CD4-positive, CD25-positive, alpha-beta regulatory T cell (primary cell): ENCODE data around the gene TSPAN18. TPM values are rescaled to one million over a fixed set of nuclear protein-coding genes. Genes with fewer than 3 reads are reported as not detected.

Experiments used
- ATAC-seq, 2 donors: fragments of 150-1000 bp; cut with Tn5 transposase; one replicate each; pipeline ENCODE4 v1.10.0; 2021; ENCODE audit warnings: low read depth in 2 of 2, moderate number of reproducible peaks in 2 of 2, moderate library complexity in 1 of 2
- DNase-seq, 3 donors: peaks; one replicate each; pipeline versions ENCODE4 v3.0.0 to v3.0.0-alpha.2; 2012 to 2022; ENCODE audit warnings: mixed read lengths in 1 of 3
- H3K27ac ChIP-seq: one replicate; pipeline ENCODE4 v1.7.0; 2013; ENCODE audit warnings: mild to moderate bottlenecking, low read length; ENCODE audit not compliant: insufficient read depth, poor library complexity, severe bottlenecking
- H3K27me3 ChIP-seq: one replicate; pipeline ENCODE4 v1.7.0; 2013; ENCODE audit warnings: low read length; ENCODE audit not compliant: control insufficient read depth, insufficient read depth
- H3K36me3 ChIP-seq: one replicate; pipeline ENCODE4 v1.7.0; 2013; ENCODE audit warnings: mild to moderate bottlenecking, low read length, moderate library complexity; ENCODE audit not compliant: control insufficient read depth, insufficient read depth
- H3K4me1 ChIP-seq: 2 replicates; pipeline ENCODE4 v1.7.0; 2013; ENCODE audit warnings: mild to moderate bottlenecking, low read length; ENCODE audit not compliant: insufficient read depth, control insufficient read depth, poor library complexity, severe bottlenecking
- H3K4me3 ChIP-seq: one replicate; pipeline ENCODE4 v1.7.0; 2013; ENCODE audit warnings: low read depth, mild to moderate bottlenecking, low read length, moderate library complexity
- H3K9me3 ChIP-seq, 2 experiments: 1 replicate in 1 of 2; 2 replicates in 1 of 2; pipeline ENCODE4 v1.7.0; 2013; ENCODE audit warnings: low read length in 2 of 2, mild to moderate bottlenecking in 1 of 2, moderate library complexity in 1 of 2; ENCODE audit not compliant: control insufficient read depth in 2 of 2
- H3K27ac Mint-ChIP-seq, 3 donors: one replicate each; pipeline ENCODE4 v1.8.0; 2020 to 2022; ENCODE audit warnings: mild to moderate bottlenecking in 3 of 3, mixed read lengths in 3 of 3, moderate library complexity in 2 of 3
- H3K27me3 Mint-ChIP-seq: one replicate; pipeline ENCODE4 v1.8.0; 2022; ENCODE audit warnings: mild to moderate bottlenecking, mixed read lengths
- H3K36me3 Mint-ChIP-seq: one replicate; pipeline ENCODE4 v1.8.0; 2020; ENCODE audit warnings: mixed read lengths
- H3K4me1 Mint-ChIP-seq, 4 donors: one replicate each; pipeline ENCODE4 v1.8.0; 2020 to 2022; ENCODE audit warnings: mixed read lengths in 4 of 4, mild to moderate bottlenecking in 1 of 4
- H3K4me3 Mint-ChIP-seq, 4 donors: one replicate each; pipeline ENCODE4 v1.8.0; 2020 to 2022; ENCODE audit warnings: mild to moderate bottlenecking in 4 of 4, mixed read lengths in 4 of 4, moderate library complexity in 3 of 4
- H3K9me3 Mint-ChIP-seq, 7 donors: one replicate each; pipeline ENCODE4 v1.8.0; 2020 to 2022; ENCODE audit warnings: mixed read lengths in 7 of 7, mild to moderate bottlenecking in 3 of 7, moderate library complexity in 2 of 7
- polyA plus RNA-seq, 4 donors: library from polyadenylated mRNA; unstranded; fragments of 300-500 nt; fragmentation: Illumina TruSeq; gene quantifications; one replicate each; pipeline ENCODE4 v1.2.3, GENCODE V29; 2021
- total RNA-seq: library from RNA; stranded (reverse); gene quantifications from one replicate; pipeline ENCODE4 v1.2.3, GENCODE V29; 2022

TSPAN18 gene
- total and polyA plus RNA-seq, 5 donors from 2014 or later = 3.2 to 36.9 (median 4.9) TPM

DNA sequence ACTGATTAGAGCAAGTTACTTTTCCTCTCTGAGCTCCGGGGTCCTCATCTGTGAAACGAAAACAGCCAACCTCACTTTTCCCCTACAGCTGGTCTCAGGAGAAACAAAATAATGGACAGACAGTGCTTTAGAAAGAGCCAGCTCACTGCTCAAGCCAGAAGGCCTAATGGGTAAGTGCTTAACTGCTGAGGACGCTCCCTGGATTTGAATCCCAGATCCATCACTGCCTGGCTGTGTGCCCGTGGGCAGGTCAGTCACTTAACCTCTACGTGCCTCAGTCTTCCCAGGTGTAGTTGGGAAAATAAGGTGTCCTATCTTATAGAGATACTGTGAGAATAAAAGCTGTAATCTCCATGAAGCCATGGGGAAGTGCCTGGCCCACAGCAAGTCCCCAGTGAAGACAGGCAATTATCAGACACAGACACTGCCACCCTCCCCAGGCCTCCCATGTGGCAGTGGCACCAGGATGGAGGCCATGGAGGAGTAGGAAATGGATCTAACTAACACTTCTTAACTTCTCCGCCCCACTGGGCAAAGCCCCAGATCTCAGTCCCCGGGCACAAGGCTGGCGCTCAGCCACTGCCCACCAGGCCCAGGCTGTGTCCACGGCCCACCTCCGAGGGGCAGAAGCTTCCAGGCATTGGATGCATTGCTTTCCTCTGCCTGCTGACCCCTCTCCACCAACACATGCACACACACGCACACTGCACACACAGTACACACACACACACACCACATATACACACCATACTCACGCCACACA is 214.7 kb downstream of the TSPAN18 start:
- no peak overlapping the region for H3K27ac ChIP-seq
- Mint-ChIP-seq H3K4me3 (no peak overlapping the region), H3K4me1 (peaks cover 0 to 16% (median 4%) of the 10 kb centered on the region in 4 donors), H3K27ac (peak overlapping the region in 1 of 3 donors; percentile 41), H3K27me3 (no peaks in the 10 kb centered on the region), H3K9me3 (no peaks in the 10 kb centered on the region), H3K36me3 (no peaks in the 10 kb centered on the region)
- no peak for ATAC-seq
- no peaks in the 10 kb centered on the region for H3K27me3 ChIP-seq
- no peak for DNase-seq
- no peaks in the 10 kb centered on the region for H3K36me3 ChIP-seq
- peaks cover 7% of the 10 kb centered on the region for H3K4me1 ChIP-seq
- H3K9me3 ChIP-seq = no peaks in the 10 kb centered on the region
- no peak overlapping the region for H3K4me3 ChIP-seq

- Histone ChIP-seq H3K36me3 (no peaks in the 10 kb centered on the region), H3K4me1 (peaks cover 5% of the 10 kb centered on the region), H3K27me3 (no peaks in the 10 kb centered on the region), H3K27ac (no peak overlapping the region), H3K4me3 (no peak overlapping the region), H3K9me3 (no peaks in the 10 kb centered on the region)
- H3K4me1 Mint-ChIP-seq = peaks cover 0 to 16% (median 4%) of the 10 kb centered on the region in 4 donors
- no peaks in the 10 kb centered on the region for H3K9me3 Mint-ChIP-seq
- no peaks in the 10 kb centered on the region for H3K27me3 Mint-ChIP-seq
- ATAC-seq (no peak), DNase-seq (no peak)
- no peaks in the 10 kb centered on the region for H3K36me3 Mint-ChIP-seq
- H3K27ac Mint-ChIP-seq = peak overlapping the region in 2 of 3 donors; percentile 29 to 79
- H3K4me3 Mint-ChIP-seq = peak overlapping the region in 2 of 4 donors; percentile 3 to 15
Measured at GRCh38 chr11:44942029-44942955, 215.5 kb downstream of the TSPAN18 start.

DNA sequence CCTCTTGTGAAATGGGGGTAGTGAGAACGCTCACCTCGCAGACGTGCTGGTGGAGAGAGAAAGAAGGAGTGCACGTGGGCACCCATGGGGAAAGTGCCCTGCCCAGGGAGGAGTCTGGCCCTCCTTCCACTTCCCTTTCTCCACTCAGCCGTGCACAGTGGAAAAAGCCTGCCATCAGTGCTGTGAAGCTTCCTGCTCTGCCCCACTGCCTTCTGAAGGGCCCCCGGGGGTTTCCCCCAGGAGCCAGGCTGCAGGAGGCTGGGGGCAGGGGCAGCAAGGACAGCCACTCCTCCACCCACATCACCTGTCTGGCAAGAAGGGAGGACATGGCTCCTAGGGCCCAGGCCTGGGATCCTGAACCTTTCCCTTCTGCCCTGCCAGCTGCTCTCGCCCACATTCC is 216.4 kb downstream of the TSPAN18 start:
- Histone ChIP-seq H3K4me1 (peaks cover 5% of the 10 kb centered on the region), H3K36me3 (no peaks in the 10 kb centered on the region), H3K9me3 (no peaks in the 10 kb centered on the region), H3K27me3 (no peaks in the 10 kb centered on the region), H3K4me3 (no peak overlapping the region), H3K27ac (no peak overlapping the region)
- Mint-ChIP-seq H3K27ac (peak overlapping the region; percentile 21 to 79 (median 29)), H3K36me3 (no peaks in the 10 kb centered on the region), H3K9me3 (no peaks in the 10 kb centered on the region), H3K27me3 (no peaks in the 10 kb centered on the region), H3K4me3 (no peak overlapping the region), H3K4me1 (peaks cover 0 to 16% (median 4%) of the 10 kb centered on the region in 4 donors)
- DNase-seq (no peak), ATAC-seq (peak in 1 of 2 donors; percentile 56)

DNA sequence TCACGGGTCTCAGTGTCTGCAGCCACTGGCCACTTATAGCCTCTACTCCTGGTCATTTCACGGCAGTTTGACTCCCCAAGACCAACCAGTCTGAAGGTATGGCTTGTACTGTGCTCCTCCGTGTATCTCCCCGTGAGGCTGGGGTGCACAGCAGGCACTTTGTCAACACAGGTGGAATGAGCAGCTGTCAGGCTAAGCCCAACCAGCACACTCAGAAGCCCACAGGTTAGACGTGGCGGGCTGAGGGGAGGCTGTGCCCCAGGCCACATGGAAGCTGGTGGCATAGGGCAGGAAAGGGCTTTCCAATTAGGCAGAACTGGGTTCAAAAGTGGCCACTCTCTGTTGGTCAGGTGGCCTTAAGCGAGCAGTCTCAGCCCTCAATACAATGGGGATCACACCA is 216.9 kb downstream of the TSPAN18 start:
- DNase-seq (no peak), ATAC-seq (no peak)
- H3K27me3 Mint-ChIP-seq = no peaks in the 10 kb centered on the region
- H3K4me3 Mint-ChIP-seq = no peak overlapping the region
- Histone ChIP-seq H3K9me3 (no peaks in the 10 kb centered on the region), H3K4me3 (no peak overlapping the region), H3K27me3 (no peaks in the 10 kb centered on the region), H3K4me1 (peaks cover 5% of the 10 kb centered on the region), H3K36me3 (no peaks in the 10 kb centered on the region), H3K27ac (no peak overlapping the region)
- no peaks in the 10 kb centered on the region for H3K36me3 Mint-ChIP-seq
- no peaks in the 10 kb centered on the region for H3K9me3 Mint-ChIP-seq
- H3K4me1 Mint-ChIP-seq = peaks cover 0 to 16% (median 7%) of the 10 kb centered on the region in 4 donors
- no peak overlapping the region for H3K27ac Mint-ChIP-seq

DNA sequence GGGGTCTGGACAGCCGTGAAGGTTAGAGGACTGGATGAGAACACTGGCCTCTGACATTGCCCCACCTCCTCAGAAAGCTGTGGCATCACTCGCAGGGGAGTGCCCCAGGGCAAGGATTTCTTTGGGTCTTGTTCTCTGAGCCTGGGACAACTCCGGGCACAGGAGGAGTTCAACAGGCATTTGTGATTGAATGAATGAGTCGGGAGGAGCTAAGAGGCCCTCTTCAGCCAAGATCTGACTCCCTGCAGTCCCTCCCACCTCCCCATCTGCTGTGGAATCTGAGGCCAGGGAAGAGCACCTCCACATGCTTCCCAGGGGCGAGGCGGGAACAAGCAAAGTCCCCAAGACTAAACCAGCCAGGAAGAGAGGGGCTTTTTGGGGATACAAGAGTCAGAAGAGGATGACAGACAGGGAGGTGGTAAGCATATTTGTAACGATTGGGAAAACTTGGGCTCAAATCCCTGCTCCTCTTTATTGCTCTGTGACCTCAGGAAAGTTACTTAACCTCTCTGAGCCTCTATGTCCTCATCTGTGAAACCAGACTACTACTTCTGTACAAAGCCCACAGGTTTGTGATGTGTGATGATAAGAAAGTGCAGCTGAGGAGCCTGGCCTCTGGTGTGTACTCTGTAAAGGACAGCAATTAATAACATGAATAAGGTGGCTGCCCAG is 217.6 kb downstream of the TSPAN18 start:
- no peaks in the 10 kb centered on the region for H3K27me3 ChIP-seq
- Mint-ChIP-seq H3K27me3 (no peaks in the 10 kb centered on the region), H3K4me1 (peaks cover 0 to 22% (median 10%) of the 10 kb centered on the region in 4 donors), H3K27ac (peak overlapping the region in 1 of 3 donors; percentile 77), H3K4me3 (no peak overlapping the region), H3K36me3 (no peaks in the 10 kb centered on the region), H3K9me3 (no peaks in the 10 kb centered on the region)
- H3K4me1 ChIP-seq = peaks cover 8% of the 10 kb centered on the region
- no peak overlapping the region for H3K27ac ChIP-seq
- no peak overlapping the region for H3K4me3 ChIP-seq
- DNase-seq = no peak
- no peaks in the 10 kb centered on the region for H3K36me3 ChIP-seq
- no peaks in the 10 kb centered on the region for H3K9me3 ChIP-seq
- ATAC-seq = no peak

GRCh38 chr11:44944853-44945235 is 218.1 kb downstream of the TSPAN18 start:
- Histone ChIP-seq H3K36me3 (no peaks in the 10 kb centered on the region), H3K4me1 (peaks cover 14% of the 10 kb centered on the region), H3K4me3 (no peak overlapping the region), H3K27ac (no peak overlapping the region), H3K27me3 (no peaks in the 10 kb centered on the region), H3K9me3 (no peaks in the 10 kb centered on the region)
- Mint-ChIP-seq H3K27ac (no peak overlapping the region), H3K27me3 (no peaks in the 10 kb centered on the region), H3K4me1 (peaks cover 0 to 22% (median 10%) of the 10 kb centered on the region in 4 donors), H3K9me3 (no peaks in the 10 kb centered on the region), H3K4me3 (peak overlapping the region in 1 of 4 donors; percentile 19), H3K36me3 (no peaks in the 10 kb centered on the region)
- no peak for DNase-seq
- no peak for ATAC-seq

- no peaks in the 10 kb centered on the region for H3K27me3 Mint-ChIP-seq
- Histone ChIP-seq H3K27me3 (no peaks in the 10 kb centered on the region), H3K4me1 (peaks cover 21% of the 10 kb centered on the region), H3K36me3 (no peaks in the 10 kb centered on the region), H3K27ac (no peak overlapping the region), H3K9me3 (no peaks in the 10 kb centered on the region), H3K4me3 (no peak overlapping the region)
- H3K4me3 Mint-ChIP-seq = peak overlapping the region in 2 of 4 donors; percentile 56 to 62
- DNase-seq = no peak
- H3K9me3 Mint-ChIP-seq = no peaks in the 10 kb centered on the region
- H3K36me3 Mint-ChIP-seq = no peaks in the 10 kb centered on the region
- peaks cover 0 to 22% (median 8%) of the 10 kb centered on the region in 4 donors for H3K4me1 Mint-ChIP-seq
- peak overlapping the region in 1 of 3 donors; percentile 63 for H3K27ac Mint-ChIP-seq
- ATAC-seq = no peak
Measured at GRCh38 chr11:44945666-44946065, 218.9 kb downstream of the TSPAN18 start.
